GM23338 (cell line): ENCODE results near the gene GPRASP3. TPM values are rescaled to one million over a fixed set of nuclear protein-coding genes. Genes with fewer than 3 reads are reported as not detected.
"Not testable (repeated sequence)": the region's sequence is repeated elsewhere in the genome, so short reads cannot be mapped to it uniquely, and the experiment has no call there.

Source experiments
- ATAC-seq: fragments of 200-7000 bp; cut with Tn5 transposase; 3 replicates; pipeline ENCODE4 v1.9.1; 2020
- DNase-seq: peaks from one replicate; pipeline ENCODE4 v3.0.0-alpha.2; 2015; ENCODE audit warnings: low spot score
- H2AFZ ChIP-seq: fragments of 200-600 bp; sonication (generic); 2 replicates; pipeline ENCODE4 v1.8.0; 2016; ENCODE audit warnings: antibody characterized with exemption, mild to moderate bottlenecking, moderate library complexity
- H3F3A ChIP-seq: fragments of 200-600 bp; sonication (generic); replicated peaks from 2 replicates; pipeline ENCODE4 v1.8.0; 2017; ENCODE audit warnings: antibody characterized with exemption, mixed run types, low read depth
- H3K27ac ChIP-seq: fragments of 200-600 bp; sonication (generic); 2 replicates; pipeline ENCODE4 v1.6.1; 2016; ENCODE audit warnings: low read depth
- H3K27me3 ChIP-seq: fragments of 200-600 bp; sonication (generic); 2 replicates; pipeline ENCODE4 v1.8.0; 2016; ENCODE audit warnings: mild to moderate bottlenecking, mixed run types, moderate library complexity; ENCODE audit not compliant: insufficient read depth
- H3K36me3 ChIP-seq: fragments of 200-600 bp; sonication (generic); 2 replicates; pipeline ENCODE4 v1.8.0; 2016; ENCODE audit warnings: mild to moderate bottlenecking; ENCODE audit not compliant: insufficient read depth
- H3K4me1 ChIP-seq: fragments of 200-600 bp; sonication (generic); 2 replicates; pipeline ENCODE4 v1.8.0; 2016; ENCODE audit warnings: mild to moderate bottlenecking, moderate library complexity; ENCODE audit not compliant: insufficient read depth
- H3K4me2 ChIP-seq: fragments of 200-600 bp; sonication (generic); 2 replicates; pipeline ENCODE4 v1.7.1; 2017; ENCODE audit warnings: mixed run types
- H3K4me3 ChIP-seq: fragments of 200-600 bp; sonication (generic); 2 replicates; pipeline ENCODE4 v1.6.1; 2016; ENCODE audit warnings: mixed run types
- H3K79me2 ChIP-seq: fragments of 200-600 bp; sonication (generic); replicated peaks from 2 replicates; pipeline ENCODE4 v1.8.0; 2017; ENCODE audit warnings: mild to moderate bottlenecking; ENCODE audit not compliant: insufficient read depth
- H3K9me2 ChIP-seq: fragments of 200-600 bp; sonication (generic); 2 replicates; pipeline ENCODE4 v1.8.0; 2017; ENCODE audit not compliant: insufficient read depth
- H4K20me1 ChIP-seq: fragments of 200-600 bp; sonication (generic); replicated peaks from 2 replicates; pipeline ENCODE4 v1.8.0; 2017; ENCODE audit warnings: mild to moderate bottlenecking; ENCODE audit not compliant: insufficient read depth
- H3K27ac Mint-ChIP-seq: 2 replicates; pipeline ENCODE4 v1.8.0; 2020; ENCODE audit warnings: inconsistent platforms, mild to moderate bottlenecking, moderate library complexity, mixed read lengths
- H3K27me3 Mint-ChIP-seq: 3 replicates; pipeline ENCODE4 v1.8.0; 2022; ENCODE audit warnings: low read depth, mild to moderate bottlenecking, moderate library complexity, mixed read lengths, inconsistent platforms; ENCODE audit not compliant: insufficient read depth, poor library complexity
- H3K36me3 Mint-ChIP-seq: 3 replicates; pipeline ENCODE4 v1.8.0; 2021; ENCODE audit warnings: low read depth, mild to moderate bottlenecking, inconsistent platforms, moderate library complexity, mixed read lengths
- H3K4me1 Mint-ChIP-seq: 3 replicates; pipeline ENCODE4 v1.8.0; 2020; ENCODE audit warnings: mild to moderate bottlenecking, inconsistent platforms, mixed read lengths
- H3K4me3 Mint-ChIP-seq: 3 replicates; pipeline ENCODE4 v1.8.0; 2021; ENCODE audit warnings: moderate library complexity, mild to moderate bottlenecking, inconsistent platforms, mixed read lengths
- H3K9me3 Mint-ChIP-seq: 3 replicates; pipeline ENCODE4 v1.8.0; 2020; ENCODE audit warnings: moderate library complexity, mild to moderate bottlenecking, inconsistent platforms, mixed read lengths
- CREB1 ChIP-seq: fragments of 250-450 bp; sonication (Bioruptor Pico); IDR thresholded peaks from 2 replicates; pipeline ENCODE4 v1.5.0; 2020; ENCODE audit warnings: low read depth, mild to moderate bottlenecking, moderate library complexity
- CTCF ChIP-seq, 2 experiments: fragments of 200-600 bp in 1 of 2; sonication (generic) in 1 of 2; conservative IDR thresholded peaks; 2 replicates each; pipeline versions ENCODE4 v1.5.1 to v1.6.1; 2016 to 2017; ENCODE audit warnings: antibody characterized with exemption in 2 of 2, low read depth in 2 of 2, mild to moderate bottlenecking in 2 of 2, moderate library complexity in 1 of 2
- ETS1 ChIP-seq: IDR thresholded peaks from 2 replicates; pipeline ENCODE4 v1.6.1; 2016; ENCODE audit warnings: antibody characterized with exemption
- EZH2 ChIP-seq: fragments of 200-600 bp; sonication (generic); IDR thresholded peaks from one replicate; pipeline ENCODE4 v1.8.0; 2017; ENCODE audit warnings: antibody characterized with exemption, mild to moderate bottlenecking, low read depth; ENCODE audit not compliant: unreplicated experiment
- EZH2phosphoT487 ChIP-seq: fragments of 200-600 bp; sonication (generic); IDR thresholded peaks from one replicate; pipeline ENCODE4 v1.8.1; 2018; ENCODE audit warnings: antibody characterized with exemption; ENCODE audit not compliant: unreplicated experiment
- POLR2AphosphoS5 ChIP-seq: IDR thresholded peaks from 2 replicates; pipeline ENCODE4 v1.6.1; 2016; ENCODE audit warnings: antibody characterized with exemption, low read depth
- STAT1 ChIP-seq: IDR thresholded peaks from one replicate; pipeline ENCODE4 v1.6.1; 2016; ENCODE audit warnings: antibody characterized with exemption; ENCODE audit not compliant: unreplicated experiment
- ZNF114 ChIP-seq: fragments of 250-450 bp; sonication (Bioruptor Pico); IDR thresholded peaks from 2 replicates; pipeline ENCODE4 v1.5.0; 2020; ENCODE audit warnings: mild to moderate bottlenecking, moderate library complexity
- polyA plus RNA-seq: library from polyadenylated mRNA; unstranded; fragments of >200 nt; fragmentation: Nextera tagmentation; extraction: Ambion mirVana; gene quantifications from 2 replicates; pipeline ENCODE4 v1.2.1, GENCODE V29; 2016
- total RNA-seq: library from RNA; depleted of rRNA; stranded (reverse); fragments of >200 nt; shearing (Covaris generic); gene quantifications from 2 replicates; pipeline ENCODE4 v1.2.3, GENCODE V29; 2014

GPRASP3 gene
- total and polyA plus RNA-seq, 2 experiments from 2014 or later = 7.9 to 18.2 TPM

GRCh38 chrX:102721169-102721506 is 595 bp downstream of the GPRASP3 start:
- ATAC-seq, H2AFZ ChIP-seq, H3K36me3 ChIP-seq, H4K20me1 ChIP-seq, DNase-seq, H3K4me1 ChIP-seq, H3K9me3 Mint-ChIP-seq, H3F3A ChIP-seq, H3K27ac ChIP-seq, H3K9me2 ChIP-seq, H3K79me2 ChIP-seq, H3K27me3 Mint-ChIP-seq, H3K27me3 ChIP-seq, H3K36me3 Mint-ChIP-seq, H3K27ac Mint-ChIP-seq: not testable (repeated sequence)
- peaks cover 10% of the 10 kb centered on the region for H3K4me1 Mint-ChIP-seq
- peak overlapping the region; percentile 95 for H3K4me3 Mint-ChIP-seq
- Histone ChIP-seq H3K4me3 (peak overlapping the region; percentile 65), H3K4me2 (peak overlapping the region; percentile 79)

- no peak overlapping the region for H3K27ac ChIP-seq
- H3K4me2 ChIP-seq = peak overlapping the region; percentile 41; the same call in 1 of the 2 replicates
- Mint-ChIP-seq H3K9me3 (no peaks in the 10 kb centered on the region), H3K27ac (no peak overlapping the region), H3K4me1 (peaks cover 10% of the 10 kb centered on the region; the same call in 2 of the 3 replicates), H3K27me3 (peaks cover 2% of the 10 kb centered on the region), H3K36me3 (no peaks in the 10 kb centered on the region), H3K4me3 (no peak overlapping the region)
- H3K9me2 ChIP-seq = no peaks in the 10 kb centered on the region
- no peaks in the 10 kb centered on the region for H4K20me1 ChIP-seq
- no peaks in the 10 kb centered on the region for H3K79me2 ChIP-seq
- no peak overlapping the region for H3K4me3 ChIP-seq
- TF ChIP-seq POLR2AphosphoS5 = no peak
- TF ChIP-seq CTCF (conservative IDR thresholded peaks at IDR 0.05; ENCODE audit: low read depth in 2 of 2) = no peak
- TF ChIP-seq EZH2phosphoT487 = no peak
- TF ChIP-seq ZNF114 = no peak
- DNase-seq (peak; percentile 10), ATAC-seq (no peak)
- H2AFZ ChIP-seq = no peak overlapping the region
- no peaks in the 10 kb centered on the region for H3K36me3 ChIP-seq
- H3K27me3 ChIP-seq = no peaks in the 10 kb centered on the region
- H3F3A ChIP-seq = no peaks in the 10 kb centered on the region
- peaks cover 7% of the 10 kb centered on the region; the same call in 1 of the 2 replicates for H3K4me1 ChIP-seq
These were observed 2.9 kb downstream of the GPRASP3 start for GRCh38 chrX:102723456-102723855.

GRCh38 chrX:102727761-102728160 is 7.2 kb downstream of the GPRASP3 start:
- no peak for TF ChIP-seq ETS1
- no peak for TF ChIP-seq CREB1 (CRISPR knock-in tag)
- TF ChIP-seq POLR2AphosphoS5 = no peak
- no peak for TF ChIP-seq EZH2
- no peak for TF ChIP-seq STAT1

More at GRCh38 chrX:102727761-102728160, 7.2 kb downstream of the GPRASP3 start:
- Mint-ChIP-seq H3K27ac (no peak overlapping the region), H3K4me1 (peaks cover 8% of the 10 kb centered on the region; the same call in 2 of the 3 replicates), H3K9me3 (0 out of 3 replicates have a peak, but pooled peaks cover 3% of the 10 kb centered on the region), H3K27me3 (no peaks in the 10 kb centered on the region), H3K36me3 (no peaks in the 10 kb centered on the region; the same call in 1 of the 3 replicates), H3K4me3 (no peak overlapping the region)
- no peak overlapping the region for H3K4me3 ChIP-seq
- peaks cover 7% of the 10 kb centered on the region; the same call in 1 of the 2 replicates for H3K4me1 ChIP-seq
- no peaks in the 10 kb centered on the region for H3K27me3 ChIP-seq
- ATAC-seq (no peak), DNase-seq (no peak)
- no peak overlapping the region for H3K27ac ChIP-seq
- no peaks in the 10 kb centered on the region for H3K36me3 ChIP-seq
- no peaks in the 10 kb centered on the region for H4K20me1 ChIP-seq
- H3K9me2 ChIP-seq = no peaks in the 10 kb centered on the region
- no peak overlapping the region for H2AFZ ChIP-seq
- H3K4me2 ChIP-seq = no peak overlapping the region
- H3F3A ChIP-seq = no peaks in the 10 kb centered on the region
- no peaks in the 10 kb centered on the region for H3K79me2 ChIP-seq
